Measurements from ENCODE around the gene PDCD1LG2.

- no peak for TF ChIP-seq POLR2AphosphoS5 (IDR thresholded peaks at IDR 0.05)
- TF ChIP-seq CTCF (IDR thresholded peaks at IDR 0.05): no peak
- no peak for TF ChIP-seq POLR2A (IDR thresholded peaks at IDR 0.05)
- no peak for TF ChIP-seq EP300 (IDR thresholded peaks at IDR 0.05)
These were observed 40.2 kb upstream of the PDCD1LG2 start for GRCh38 chr9:5470122-5470521.

Measured in stomach (tissue), 4 donors.